ENCODE measurements around the gene GLB1L2.

Gene GLB1L2

GRCh38 chr11:134366254-134366653 lies 34.5 kb downstream of the GLB1L2 start:
- no peak for DNase-seq (ENCODE audit: low read depth in 2 of 2)

GRCh38 chr11:134367781-134368180 lies 36.0 kb downstream of the GLB1L2 start:
- DNase-seq (ENCODE audit: low read depth in 2 of 2) = no peak

GRCh38 chr11:134369656-134370525 lies 38.1 kb downstream of the GLB1L2 start:
- no peak for DNase-seq (ENCODE audit: low read depth in 2 of 2)

GRCh38 chr11:134370526-134371435 lies 39.0 kb downstream of the GLB1L2 start:
- DNase-seq (ENCODE audit: low read depth in 2 of 2) = no peak

GRCh38 chr11:134371436-134372185 lies 39.8 kb downstream of the GLB1L2 start:
- DNase-seq (ENCODE audit: low read depth in 2 of 2) = no peak

- DNase-seq (ENCODE audit: low read depth in 2 of 2) = no peak
Measured at GRCh38 chr11:134372536-134372935, 40.7 kb downstream of the GLB1L2 start.

GRCh38 chr11:134372961-134373360 lies 41.2 kb downstream of the GLB1L2 start:
- DNase-seq (ENCODE audit: low read depth in 2 of 2) = no peak

GRCh38 chr11:134373591-134374052 lies 41.8 kb downstream of the GLB1L2 start:
- no peak for DNase-seq (ENCODE audit: low read depth in 2 of 2)

- DNase-seq (ENCODE audit: low read depth in 2 of 2) = no peak
Measured at GRCh38 chr11:134374171-134374570, 42.4 kb downstream of the GLB1L2 start.

GRCh38 chr11:134374891-134375550 lies 43.2 kb downstream of the GLB1L2 start:
- DNase-seq (ENCODE audit: low read depth in 2 of 2) = no peak

GRCh38 chr11:134376150-134376921 lies 44.5 kb downstream of the GLB1L2 start:
- no peak for DNase-seq (ENCODE audit: low read depth in 2 of 2)

GRCh38 chr11:134377876-134378275 lies 46.1 kb downstream of the GLB1L2 start:
- no peak for DNase-seq (ENCODE audit: low read depth in 2 of 2)

GRCh38 chr11:134379241-134379640 lies 47.5 kb downstream of the GLB1L2 start:
- DNase-seq (ENCODE audit: low read depth in 2 of 2) = no peak

GRCh38 chr11:134380229-134380628 lies 48.4 kb downstream of the GLB1L2 start:
- no peak for DNase-seq (ENCODE audit: low read depth in 2 of 2)

GRCh38 chr11:134380785-134381184 lies 49.0 kb downstream of the GLB1L2 start:
- DNase-seq (ENCODE audit: low read depth in 2 of 2) = no peak

- no peak for DNase-seq (ENCODE audit: low read depth in 2 of 2)
Measured at GRCh38 chr11:134382257-134382656, 50.5 kb downstream of the GLB1L2 start.

GRCh38 chr11:134382830-134383229 lies 51.0 kb downstream of the GLB1L2 start:
- DNase-seq (ENCODE audit: low read depth in 2 of 2) = no peak

GRCh38 chr11:134383576-134384221 lies 51.9 kb downstream of the GLB1L2 start:
- DNase-seq (ENCODE audit: low read depth in 2 of 2) = no peak

- DNase-seq (ENCODE audit: low read depth in 2 of 2) = no peak
Measured at GRCh38 chr11:134384406-134384805, 52.6 kb downstream of the GLB1L2 start.

- DNase-seq (ENCODE audit: low read depth in 2 of 2) = no peak
Measured at GRCh38 chr11:134385171-134385570, 53.4 kb downstream of the GLB1L2 start.

Data from stimulated activated CD4-positive, alpha-beta T cell treated with anti-CD3 and anti-CD28 coated beads, Interleukin-15, amount 100 ng/mL, for 48 hours (primary cell).